GM19035 (cell line): ENCODE results near the gene PGA5.
"Not testable (repeated sequence)": the region's sequence is repeated elsewhere in the genome, so short reads cannot be mapped to it uniquely, and the experiment has no call there.

Experiments used
- ATAC-seq: cut with Tn5 transposase; IDR thresholded peaks from one replicate; pipeline ENCODE4 v1.9.1; 2021; ENCODE audit not compliant: unreplicated experiment

Gene PGA5

GRCh38 chr11:61222692-61223091 is 18.3 kb upstream of the PGA5 start:
- ATAC-seq = not testable (repeated sequence)

DNA sequence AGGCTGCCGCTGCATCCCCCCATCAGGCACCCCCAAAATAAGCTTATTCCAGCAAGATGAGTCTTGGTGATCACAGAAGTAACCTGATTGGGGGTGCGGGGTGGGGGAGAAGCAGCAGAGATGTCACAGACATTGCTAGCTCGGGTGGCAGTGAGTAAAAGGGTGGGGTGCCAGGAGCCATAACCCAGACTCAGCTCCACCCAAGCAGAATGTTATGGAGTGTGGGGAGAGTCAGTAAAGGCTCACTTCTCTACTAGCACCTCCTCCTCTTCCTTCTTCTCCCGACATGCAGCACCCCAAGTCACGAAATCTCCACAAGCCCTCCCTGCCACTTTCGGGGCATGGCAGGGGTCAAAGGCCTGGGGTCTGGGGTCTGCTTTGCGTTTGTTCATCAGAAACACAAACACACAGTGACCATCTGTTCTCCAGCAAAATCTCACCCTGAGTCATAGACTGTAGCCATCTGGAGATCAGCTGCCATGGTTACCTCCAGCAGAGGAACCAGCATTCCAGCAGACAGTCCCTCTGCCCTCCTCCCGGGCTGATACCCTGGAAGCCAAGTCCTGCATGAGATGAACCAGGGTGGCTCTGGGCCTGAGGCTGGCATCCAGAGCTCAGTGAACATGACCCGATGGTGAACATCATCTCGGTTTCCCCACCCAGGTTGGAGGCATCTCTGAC is 14.4 kb upstream of the PGA5 start:
- not testable (repeated sequence) for ATAC-seq

GRCh38 chr11:61229458-61229857 is 11.5 kb upstream of the PGA5 start:
- not testable (repeated sequence) for ATAC-seq

DNA sequence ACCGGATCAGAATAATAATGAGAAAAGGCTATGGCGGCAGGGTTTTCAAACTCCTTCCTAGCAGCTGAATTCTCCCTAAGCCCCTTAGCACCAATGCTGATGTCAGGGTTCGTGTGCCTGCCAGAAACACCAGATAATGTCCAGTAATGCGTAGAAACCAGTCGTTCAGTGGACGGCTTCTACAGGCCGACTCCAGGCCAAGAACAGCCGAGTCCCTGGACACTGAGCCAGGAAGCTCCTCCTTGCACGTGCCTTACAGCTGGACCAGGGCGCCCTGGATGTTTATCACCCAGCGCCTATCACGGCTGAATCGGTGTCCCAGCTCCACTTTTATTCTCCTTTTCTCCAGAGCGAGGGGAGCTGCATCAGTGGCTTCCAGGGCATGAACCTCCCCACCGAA is 9.9 kb upstream of the PGA5 start:
- not testable (repeated sequence) for ATAC-seq

DNA sequence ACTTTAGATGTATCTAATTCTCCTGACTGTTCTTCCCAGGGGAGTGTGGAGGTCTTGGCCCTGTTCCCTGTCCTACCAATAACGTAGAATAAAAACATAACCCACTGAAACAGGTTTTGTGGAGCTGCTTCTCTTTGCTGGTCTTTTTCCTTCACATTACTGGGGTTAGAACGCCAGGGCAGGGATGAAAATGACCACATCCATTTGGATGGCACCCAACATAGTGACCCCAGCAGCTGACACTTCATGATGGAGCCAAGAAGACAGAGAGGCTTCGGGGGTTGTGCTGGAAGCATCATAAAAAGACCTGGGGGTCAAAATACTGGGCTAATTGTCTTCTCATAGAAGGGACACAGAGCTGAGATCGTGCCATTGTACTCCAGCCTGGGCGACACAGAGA is 9.4 kb upstream of the PGA5 start:
- not testable (repeated sequence) for ATAC-seq

DNA sequence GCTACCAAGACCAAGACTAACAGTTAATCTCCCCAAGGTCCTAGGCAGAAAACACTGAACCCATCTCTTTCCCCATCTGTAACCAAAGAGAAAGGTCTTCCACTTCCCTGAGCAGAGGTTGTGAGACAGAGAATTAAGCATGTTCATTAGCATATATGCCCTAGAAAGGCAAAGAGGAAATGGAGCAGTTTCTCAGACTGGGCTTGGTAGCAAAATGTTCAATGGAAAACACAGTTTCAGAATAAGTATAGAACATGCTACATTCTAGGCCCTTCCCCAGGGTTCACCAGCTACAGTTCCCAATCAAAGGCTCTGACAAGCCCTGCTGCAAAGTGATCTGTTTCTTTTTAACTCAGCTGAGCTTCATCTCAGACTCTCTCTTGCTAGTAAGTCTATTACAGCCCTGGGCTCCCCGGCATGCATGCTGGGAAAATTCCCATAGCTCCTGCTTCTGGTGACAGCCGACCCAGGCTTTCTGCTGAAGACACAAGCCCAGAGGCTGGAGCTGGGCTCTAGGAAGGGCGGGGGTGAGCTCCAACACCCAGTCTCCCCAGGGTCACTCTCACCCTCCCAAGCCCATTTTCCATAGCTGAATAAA is 8.3 kb upstream of the PGA5 start:
- ATAC-seq = not testable (repeated sequence)

GRCh38 chr11:61237130-61237529 is 3.8 kb upstream of the PGA5 start:
- not testable (repeated sequence) for ATAC-seq

DNA sequence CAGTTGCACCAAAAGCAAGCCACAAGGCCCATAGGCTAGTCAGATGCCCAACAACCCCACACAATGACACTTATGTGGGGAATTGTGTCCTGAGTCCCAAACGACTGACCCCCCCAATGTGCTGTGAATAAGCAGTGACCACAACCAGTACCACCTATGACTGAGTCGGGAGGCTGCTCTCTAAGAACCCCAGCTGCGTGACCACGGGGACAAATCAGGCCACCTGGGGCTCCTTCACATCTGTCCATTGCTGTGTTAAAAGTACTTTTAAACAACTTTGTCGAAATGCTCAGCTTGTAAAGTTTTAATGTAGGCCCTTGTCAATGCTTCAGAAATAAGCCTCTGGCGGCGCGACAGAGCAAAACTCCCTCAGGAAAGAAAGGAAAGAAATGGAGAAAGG is 687 bp upstream of the PGA5 start:
- ATAC-seq = not testable (repeated sequence)

GRCh38 chr11:61241526-61241925 is 551 bp downstream of the PGA5 start:
- ATAC-seq = not testable (repeated sequence)

DNA sequence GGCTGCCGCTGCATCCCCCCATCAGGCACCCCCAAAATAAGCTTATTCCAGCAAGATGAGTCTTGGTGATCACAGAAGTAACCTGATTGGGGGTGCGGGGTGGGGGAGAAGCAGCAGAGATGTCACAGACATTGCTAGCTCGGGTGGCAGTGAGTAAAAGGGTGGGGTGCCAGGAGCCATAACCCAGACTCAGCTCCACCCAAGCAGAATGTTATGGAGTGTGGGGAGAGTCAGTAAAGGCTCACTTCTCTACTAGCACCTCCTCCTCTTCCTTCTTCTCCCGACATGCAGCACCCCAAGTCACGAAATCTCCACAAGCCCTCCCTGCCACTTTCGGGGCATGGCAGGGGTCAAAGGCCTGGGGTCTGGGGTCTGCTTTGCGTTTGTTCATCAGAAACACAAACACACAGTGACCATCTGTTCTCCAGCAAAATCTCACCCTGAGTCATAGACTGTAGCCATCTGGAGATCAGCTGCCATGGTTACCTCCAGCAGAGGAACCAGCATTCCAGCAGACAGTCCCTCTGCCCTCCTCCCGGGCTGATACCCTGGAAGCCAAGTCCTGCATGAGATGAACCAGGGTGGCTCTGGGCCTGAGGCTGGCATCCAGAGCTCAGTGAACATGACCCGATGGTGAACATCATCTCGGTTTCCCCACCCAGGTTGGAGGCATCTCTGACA is 4.4 kb downstream of the PGA5 start:
- not testable (repeated sequence) for ATAC-seq

GRCh38 chr11:61248071-61248470 is 7.1 kb downstream of the PGA5 start:
- not testable (repeated sequence) for ATAC-seq

DNA sequence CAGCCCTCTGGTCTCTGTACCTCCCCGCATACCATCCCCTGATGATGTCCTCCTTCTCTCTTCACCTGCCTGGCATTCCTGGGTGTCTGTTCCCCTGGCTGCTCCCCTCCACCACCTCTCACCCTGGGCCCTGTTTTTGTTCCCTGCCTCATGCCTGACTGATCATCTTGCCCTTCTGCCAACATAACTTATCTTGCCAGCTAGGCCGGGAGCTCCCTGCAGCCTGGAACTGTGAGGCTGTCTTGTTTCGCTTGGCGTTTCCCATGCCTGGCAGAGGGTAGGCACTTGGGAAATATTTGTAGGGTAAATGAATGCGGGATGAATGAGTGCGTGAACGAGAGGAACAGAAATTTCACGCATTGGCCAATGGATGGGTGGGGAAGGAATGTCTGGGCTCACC is 8.2 kb downstream of the PGA5 start:
- ATAC-seq = not testable (repeated sequence)

DNA sequence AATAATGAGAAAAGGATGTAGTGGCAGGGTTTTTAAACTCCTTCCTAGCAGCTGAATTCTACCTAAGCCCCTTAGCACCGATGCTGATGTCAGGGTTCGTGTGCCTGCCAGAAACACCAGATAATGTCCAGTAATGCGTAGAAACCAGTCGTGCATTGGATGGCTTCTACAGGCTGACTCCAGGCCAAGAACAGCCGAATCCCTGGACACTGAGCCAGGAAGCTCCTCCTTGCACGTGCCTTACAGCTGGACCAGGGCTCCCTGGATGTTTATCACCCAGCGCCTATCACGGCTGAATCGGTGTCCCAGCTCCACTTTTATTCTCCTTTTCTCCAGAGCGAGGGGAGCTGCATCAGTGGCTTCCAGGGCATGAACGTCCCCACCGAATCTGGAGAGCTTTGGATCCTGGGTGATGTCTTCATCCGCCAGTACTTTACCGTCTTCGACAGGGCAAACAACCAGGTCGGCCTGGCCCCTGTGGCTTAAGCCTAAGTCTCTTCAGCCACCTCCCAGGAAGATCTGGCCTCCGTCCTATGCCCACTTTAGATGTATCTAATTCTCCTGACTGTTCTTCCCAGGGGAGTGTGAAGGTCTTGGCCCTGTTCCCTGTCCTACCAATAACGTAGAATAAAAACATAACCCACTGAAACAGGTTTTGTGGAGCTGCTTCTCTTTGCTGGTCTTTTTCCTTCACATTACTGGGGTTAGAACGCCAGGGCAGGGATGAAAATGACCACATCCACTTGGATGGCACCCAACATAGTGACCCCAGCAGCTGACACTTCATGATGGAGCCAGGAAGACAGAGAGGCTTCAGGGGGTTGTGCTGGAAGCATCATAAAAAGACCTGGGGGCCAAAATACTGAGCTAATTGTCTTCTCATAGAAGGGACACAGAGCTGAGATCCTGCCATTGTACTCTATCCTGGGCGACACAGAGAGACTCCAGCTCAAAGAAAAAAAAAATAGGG is 10.1 kb downstream of the PGA5 start:
- not testable (repeated sequence) for ATAC-seq

GRCh38 chr11:61252332-61252731 is 11.4 kb downstream of the PGA5 start:
- ATAC-seq = not testable (repeated sequence)

DNA sequence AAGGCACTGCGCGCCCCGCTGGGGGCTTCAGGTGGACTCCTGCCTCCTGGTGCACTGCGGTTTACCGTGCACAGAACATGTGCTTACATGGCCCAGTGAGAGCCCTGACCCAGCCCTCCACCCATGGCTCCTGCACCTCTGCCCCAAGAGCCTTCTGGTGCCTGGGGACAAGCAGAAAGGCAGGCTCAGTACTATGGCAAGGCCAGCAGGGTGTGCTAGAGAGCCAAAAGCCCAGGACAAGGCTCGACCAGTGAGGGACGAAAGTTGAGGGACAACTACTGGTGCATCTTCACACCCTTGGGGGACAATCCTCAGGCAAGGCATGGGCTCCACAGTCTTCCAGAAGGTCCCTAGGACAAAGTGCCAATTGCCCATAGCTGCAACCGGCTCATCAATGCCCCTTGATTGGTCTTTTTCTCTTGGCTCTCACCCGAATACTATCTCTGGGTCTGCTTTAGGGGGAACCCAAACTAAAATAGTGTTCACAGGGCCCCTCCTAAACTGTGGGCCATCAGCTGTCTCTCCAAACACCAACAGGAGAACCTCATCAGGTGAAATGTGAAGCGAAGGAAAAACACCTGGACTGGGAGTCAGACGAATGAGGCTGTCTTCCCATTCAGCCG is 13.5 kb downstream of the PGA5 start:
- ATAC-seq = peak; percentile 72

DNA sequence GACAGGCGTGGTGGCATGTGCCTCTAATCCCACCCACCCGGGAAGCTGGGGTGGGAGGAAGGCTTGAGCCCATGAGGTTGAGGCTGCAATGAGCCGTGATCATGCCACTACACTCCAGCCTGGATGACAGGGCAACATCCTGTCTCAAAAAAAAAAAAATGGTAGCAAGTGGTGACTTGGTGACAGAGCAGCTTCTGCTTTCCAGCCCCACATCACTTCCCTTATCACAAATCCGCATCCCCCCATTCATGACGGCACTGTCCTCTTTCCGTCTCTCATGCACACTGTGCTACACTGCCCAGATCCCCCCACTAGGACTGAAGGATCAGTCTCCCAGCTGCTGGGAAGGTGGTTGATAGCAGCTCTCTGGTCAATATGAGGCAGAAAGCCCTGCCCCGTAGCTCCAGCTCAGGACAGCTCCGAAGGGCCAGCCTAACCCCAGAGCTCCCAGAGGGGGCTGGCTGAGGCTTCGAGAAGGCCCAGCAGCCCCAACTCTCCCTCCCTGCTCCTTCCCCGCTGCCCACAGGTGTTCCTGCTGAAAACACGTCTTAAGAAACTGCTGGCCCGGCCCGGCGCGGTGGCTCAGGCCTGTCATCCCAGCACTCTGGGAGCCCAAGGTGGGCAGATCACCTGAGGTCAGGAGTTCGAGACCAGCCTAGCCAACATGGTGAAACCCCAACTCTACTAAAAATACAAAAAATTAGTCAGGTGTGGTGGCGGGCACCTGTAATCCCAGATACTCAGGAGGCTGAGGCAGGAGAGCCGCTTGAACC is 15.9 kb downstream of the PGA5 start:
- no peak for ATAC-seq

DNA sequence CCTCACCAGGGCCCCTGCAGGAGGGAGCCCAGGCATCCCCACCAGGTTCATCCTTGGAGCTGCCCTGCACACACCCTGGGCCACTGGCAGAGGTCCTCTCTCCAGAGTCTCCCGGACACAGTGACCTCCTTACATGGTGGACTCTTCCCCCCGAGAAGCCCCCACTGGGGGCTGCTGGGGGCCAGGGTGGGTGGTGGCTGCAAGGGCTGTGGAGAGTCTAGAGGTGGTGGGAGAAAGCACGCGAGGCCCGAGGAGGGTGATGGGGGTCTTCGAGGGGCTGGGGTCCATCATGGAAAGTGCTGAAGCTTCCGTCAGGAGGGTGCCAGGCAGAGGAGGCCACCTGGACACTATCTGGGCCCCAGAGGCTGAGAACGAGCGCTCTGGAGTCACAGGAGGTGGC is 17.6 kb downstream of the PGA5 start:
- no peak for ATAC-seq

GRCh38 chr11:61259363-61259762 is 18.4 kb downstream of the PGA5 start:
- ATAC-seq = no peak

- no peak for ATAC-seq
Measured at GRCh38 chr11:61264371-61264770, 23.4 kb downstream of the PGA5 start.

DNA sequence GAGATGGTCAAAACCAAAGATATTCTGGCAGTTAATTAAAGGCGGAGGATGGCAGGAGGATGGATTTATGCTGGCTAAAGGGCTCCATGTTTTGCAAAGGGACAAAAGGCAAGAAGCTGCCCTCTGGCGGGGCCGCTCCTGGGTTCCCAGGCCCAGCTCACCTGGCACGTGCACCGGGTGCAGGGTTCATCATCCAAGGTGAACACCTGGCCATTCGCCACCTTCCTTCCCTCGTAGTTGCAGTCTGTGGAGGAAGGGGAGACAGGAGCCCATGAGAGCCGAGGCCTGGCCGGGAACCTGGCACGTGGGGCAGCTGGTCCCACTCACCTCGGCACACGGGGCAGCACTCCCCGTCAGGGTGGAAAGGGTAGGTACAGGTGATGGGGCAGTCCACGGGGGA is 23.8 kb downstream of the PGA5 start:
- no peak for ATAC-seq
